ENCODE data around the gene CCR5.

DNA sequence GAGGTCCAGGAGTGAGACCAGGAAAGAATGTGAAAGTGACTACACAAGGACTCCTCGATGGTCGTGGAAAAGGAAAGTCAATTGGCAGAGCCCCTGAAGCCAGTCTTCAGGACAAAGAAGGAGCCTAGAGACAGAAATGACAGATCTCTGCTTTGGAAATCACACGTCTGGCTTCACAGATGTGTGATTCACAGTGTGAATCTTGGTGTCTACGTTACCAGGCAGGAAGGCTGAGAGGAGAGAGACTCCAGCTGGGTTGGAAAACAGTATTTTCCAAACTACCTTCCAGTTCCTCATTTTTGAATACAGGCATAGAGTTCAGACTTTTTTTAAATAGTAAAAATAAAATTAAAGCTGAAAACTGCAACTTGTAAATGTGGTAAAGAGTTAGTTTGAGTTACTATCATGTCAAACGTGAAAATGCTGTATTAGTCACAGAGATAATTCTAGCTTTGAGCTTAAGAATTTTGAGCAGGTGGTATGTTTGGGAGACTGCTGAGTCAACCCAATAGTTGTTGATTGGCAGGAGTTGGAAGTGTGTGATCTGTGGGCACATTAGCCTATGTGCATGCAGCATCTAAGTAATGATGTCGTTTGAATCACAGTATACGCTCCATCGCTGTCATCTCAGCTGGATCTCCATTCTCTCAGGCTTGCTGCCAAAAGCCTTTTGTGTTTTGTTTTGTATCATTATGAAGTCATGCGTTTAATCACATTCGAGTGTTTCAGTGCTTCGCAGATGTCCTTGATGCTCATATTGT, 10.8 kb upstream of the CCR5 start:
- TF ChIP-seq, protein P1, sequence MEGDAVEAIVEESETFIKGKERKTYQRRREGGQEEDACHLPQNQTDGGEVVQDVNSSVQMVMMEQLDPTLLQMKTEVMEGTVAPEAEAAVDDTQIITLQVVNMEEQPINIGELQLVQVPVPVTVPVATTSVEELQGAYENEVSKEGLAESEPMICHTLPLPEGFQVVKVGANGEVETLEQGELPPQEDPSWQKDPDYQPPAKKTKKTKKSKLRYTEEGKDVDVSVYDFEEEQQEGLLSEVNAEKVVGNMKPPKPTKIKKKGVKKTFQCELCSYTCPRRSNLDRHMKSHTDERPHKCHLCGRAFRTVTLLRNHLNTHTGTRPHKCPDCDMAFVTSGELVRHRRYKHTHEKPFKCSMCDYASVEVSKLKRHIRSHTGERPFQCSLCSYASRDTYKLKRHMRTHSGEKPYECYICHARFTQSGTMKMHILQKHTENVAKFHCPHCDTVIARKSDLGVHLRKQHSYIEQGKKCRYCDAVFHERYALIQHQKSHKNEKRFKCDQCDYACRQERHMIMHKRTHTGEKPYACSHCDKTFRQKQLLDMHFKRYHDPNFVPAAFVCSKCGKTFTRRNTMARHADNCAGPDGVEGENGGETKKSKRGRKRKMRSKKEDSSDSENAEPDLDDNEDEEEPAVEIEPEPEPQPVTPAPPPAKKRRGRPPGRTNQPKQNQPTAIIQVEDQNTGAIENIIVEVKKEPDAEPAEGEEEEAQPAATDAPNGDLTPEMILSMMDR (conservative IDR thresholded peaks at IDR 0.05; ENCODE audit: low read length), result no peak
- TF ChIP-seq EZH2phosphoT487 (IDR thresholded peaks at IDR 0.05; ENCODE audit: borderline replicate concordance), result no peak
